ENCODE results near the gene STAMBPL1.

The STAMBPL1 gene

GRCh38 chr10:88946200-88946599 lies 66.2 kb downstream of the STAMBPL1 start:
- Mint-ChIP-seq H3K27me3 (ENCODE audit: low read depth) (no peaks in the 10 kb centered on the region), H3K4me3 (no peak overlapping the region), H3K9me3 (no peaks in the 10 kb centered on the region), H3K27ac (no peak overlapping the region), H3K36me3 (ENCODE audit: low read depth) (no peaks in the 10 kb centered on the region), H3K4me1 (peaks cover 27% of the 10 kb centered on the region)
- no peak for TF ChIP-seq CTCF (IDR thresholded peaks at IDR 0.05; ENCODE audit: unreplicated experiment in 3 of 3)

GRCh38 chr10:88946965-88947590 lies 67.0 kb downstream of the STAMBPL1 start:
- no peaks in the 10 kb centered on the region for H3K9me3 Mint-ChIP-seq
- no peaks in the 10 kb centered on the region for H3K27me3 Mint-ChIP-seq (ENCODE audit: low read depth)
- no peaks in the 10 kb centered on the region for H3K36me3 Mint-ChIP-seq (ENCODE audit: low read depth)
- H3K4me1 Mint-ChIP-seq: peaks cover 35% of the 10 kb centered on the region
- no peak overlapping the region for H3K4me3 Mint-ChIP-seq
- no peak overlapping the region for H3K27ac Mint-ChIP-seq
- TF ChIP-seq CTCF (IDR thresholded peaks at IDR 0.05; ENCODE audit: unreplicated experiment in 3 of 3): no peak

- H3K9me3 Mint-ChIP-seq: no peaks in the 10 kb centered on the region
- peaks cover 54% of the 10 kb centered on the region for H3K4me1 Mint-ChIP-seq
- peak overlapping the region in 2 of 3 experiments; percentile 51 to 78 for H3K4me3 Mint-ChIP-seq
- no peaks in the 10 kb centered on the region for H3K27me3 Mint-ChIP-seq (ENCODE audit: low read depth)
- H3K27ac Mint-ChIP-seq: peak overlapping the region in 2 of 3 experiments; percentile 50 to 96
- TF ChIP-seq CTCF (IDR thresholded peaks at IDR 0.05; ENCODE audit: unreplicated experiment in 3 of 3): no peak
- no peaks in the 10 kb centered on the region for H3K36me3 Mint-ChIP-seq (ENCODE audit: low read depth)
Observed at GRCh38 chr10:88949051-88949450, 69.0 kb downstream of the STAMBPL1 start.

GRCh38 chr10:88949912-88950837 lies 70.1 kb downstream of the STAMBPL1 start:
- H3K4me3 Mint-ChIP-seq: peak overlapping the region; percentile 68 to 88 (median 86)
- no peaks in the 10 kb centered on the region for H3K27me3 Mint-ChIP-seq (ENCODE audit: low read depth)
- no peaks in the 10 kb centered on the region for H3K36me3 Mint-ChIP-seq (ENCODE audit: low read depth)
- no peaks in the 10 kb centered on the region for H3K9me3 Mint-ChIP-seq
- H3K4me1 Mint-ChIP-seq: peaks cover 63% of the 10 kb centered on the region
- no peak for TF ChIP-seq CTCF (IDR thresholded peaks at IDR 0.05; ENCODE audit: unreplicated experiment in 3 of 3)
- H3K27ac Mint-ChIP-seq: peak overlapping the region; percentile 86 to 96 (median 91)

GRCh38 chr10:88952647-88953111 lies 72.6 kb downstream of the STAMBPL1 start, which contains the start of gene ACTA2:
Gene ACTA2, minus strand, starts transcription at chr10:88952773. Its CDS starts 3,843 bp downstream, at chr10:88948930.
- no peak for TF ChIP-seq CTCF (IDR thresholded peaks at IDR 0.05; ENCODE audit: unreplicated experiment in 3 of 3)
- peaks cover 63% of the 10 kb centered on the region for H3K4me1 Mint-ChIP-seq
- H3K27me3 Mint-ChIP-seq (ENCODE audit: low read depth): peaks cover 3% of the 10 kb centered on the region
- peak within 1 kb of the TSS; percentile 68 to 88 (median 86) for H3K4me3 Mint-ChIP-seq
- no peaks in the 10 kb centered on the region for H3K9me3 Mint-ChIP-seq
- H3K27ac Mint-ChIP-seq: peak within 1 kb of the TSS; percentile 91 to 96 (median 91)
- no peaks in the 10 kb centered on the region for H3K36me3 Mint-ChIP-seq (ENCODE audit: low read depth)
